Measurements from ENCODE around the gene MUC2. TPM values are rescaled to one million over a fixed set of nuclear protein-coding genes. Genes with fewer than 3 reads are reported as not detected.

The MUC2 gene
- total and polyA plus RNA-seq, 2 donors (not counting 1 experiment from before 2014, with no cell fraction given) = not detected

GRCh38 chr11:1050581-1051355 is 23.9 kb upstream of the MUC2 start:
- no peak overlapping the region for H3K4me3 ChIP-seq (ENCODE audit: control extremely low read depth in 1 of 5, extremely low read depth in 1 of 5, insufficient read depth in 1 of 5, low read depth in 2 of 5, low read length in 4 of 5)
- H4K20me1 ChIP-seq (ENCODE audit: control insufficient read depth, insufficient read depth, low read length, poor library complexity, severe bottlenecking) = no peaks in the 10 kb centered on the region
- H3K79me2 ChIP-seq (ENCODE audit: control insufficient read depth, insufficient read depth, low read length) = no peaks in the 10 kb centered on the region
- intact Hi-C loops (cut with micrococcal nuclease) = no loop called here
- no peak overlapping the region for H3K9ac ChIP-seq (ENCODE audit: low read length)
- Mint-ChIP-seq H3K27me3 (peaks cover 15% of the 10 kb centered on the region), H3K9me3 (ENCODE audit: insufficient read depth) (no peaks in the 10 kb centered on the region), H3K4me3 (no peak overlapping the region), H3K27ac (no peak overlapping the region), H3K4me1 (peaks cover 3% of the 10 kb centered on the region)
- peaks cover 0 to 27% (median 3%) of the 10 kb centered on the region in 4 experiments for H3K27me3 ChIP-seq (replicated peaks in 1 of 4; ENCODE audit: control extremely low read depth in 1 of 4, control insufficient read depth in 3 of 4, insufficient read depth in 4 of 4, low read length in 3 of 4)
- peak overlapping the region; percentile 20 for H3K4me2 ChIP-seq (replicated peaks; ENCODE audit: low read depth, low read length, poor library complexity, severe bottlenecking)
- H3K9me3 ChIP-seq (ENCODE audit: control extremely low read depth in 1 of 3, control insufficient read depth in 2 of 3, insufficient read depth in 1 of 3, low read length in 2 of 3) = no peaks in the 10 kb centered on the region
- no peaks in the 10 kb centered on the region for H3K36me3 ChIP-seq (replicated peaks in 1 of 2; ENCODE audit: control extremely low read depth in 1 of 2, control insufficient read depth in 1 of 2, extremely low read depth in 1 of 2, insufficient read depth in 2 of 2, low read length in 1 of 2)
- no peak overlapping the region for H3K27ac ChIP-seq (ENCODE audit: low read length in 2 of 2)
- CTCF ChIA-PET = interaction anchor here (0.9 to 3.4 kb wide), 2 partner anchors 202 to 496 kb away, joined by 3 to 26 read pairs; no protein-coding TSS in a partner anchor
- ATAC-seq (ENCODE audit: low read depth) = peak; percentile 96
- peak; percentile 77 for DNase-seq
- H2AFZ ChIP-seq (ENCODE audit: insufficient read depth, low read depth, low read length, poor library complexity, severe bottlenecking) = peak overlapping the region; percentile 50
- POLR2A ChIA-PET = no interaction called here
- 55% methylated on average over 39 of the region's 39 CpGs for WGBS (ENCODE audit: insufficient coverage)
- TF ChIP-seq EZH2 (IDR thresholded peaks at IDR 0.05; ENCODE audit: borderline replicate concordance, insufficient read depth, low read depth, low read length, poor library complexity, severe bottlenecking) (no peak), CTCF (IDR thresholded peaks at IDR 0.05) (peak; percentile 79)
- H3K4me1 ChIP-seq (ENCODE audit: control insufficient read depth in 2 of 2, insufficient read depth in 2 of 2, low read length in 2 of 2) = peaks cover 4 to 6% of the 10 kb centered on the region in 2 donors
